ENCODE measurements around the gene NLGN4Y. TPM values are rescaled to one million over a fixed set of nuclear protein-coding genes. Genes with fewer than 3 reads are reported as not detected.

NLGN4Y gene
- total and polyA plus RNA-seq, 12 donors = 3.7 to 63.3 (median 9.1) TPM; not detected in 7

GRCh38 chrY:14528361-14528760 lies 4.0 kb downstream of the NLGN4Y start:
- Histone ChIP-seq H3K4me1 (replicated peaks in 1 of 2) (no peaks in the 10 kb centered on the region), H3K4me3 (no peak overlapping the region), H3K27ac (no peak overlapping the region), H3K36me3 (replicated peaks in 1 of 2) (no peaks in the 10 kb centered on the region), H3K27me3 (no peaks in the 10 kb centered on the region), H3K9me3 (replicated peaks in 1 of 3) (no peaks in the 10 kb centered on the region)
- no peak for TF ChIP-seq CTCF (IDR thresholded peaks at IDR 0.05)
- no peak for TF ChIP-seq POLR2A (IDR thresholded peaks at IDR 0.05)
- no peak for DNase-seq
- 83 to 86% methylated on average over 7 of the region's 7 CpGs; no CpG with 5 or more reads in 2 of the 4 donors for whole genome bisulfite sequencing, 4 donors
- intact Hi-C loops (cut with DNase I) = no loop called here

- no peak overlapping the region for H3K27ac ChIP-seq
- no peaks in the 10 kb centered on the region for H3K9me3 ChIP-seq (replicated peaks in 1 of 3)
- intact Hi-C loops (cut with DNase I) = no loop called here
- no peaks in the 10 kb centered on the region for H3K27me3 ChIP-seq
- no peak overlapping the region for H3K4me3 ChIP-seq
- no peak for DNase-seq
- TF ChIP-seq POLR2A (IDR thresholded peaks at IDR 0.05) (no peak), CTCF (IDR thresholded peaks at IDR 0.05) (no peak)
- no peaks in the 10 kb centered on the region for H3K36me3 ChIP-seq (replicated peaks in 1 of 2)
- no peaks in the 10 kb centered on the region for H3K4me1 ChIP-seq (replicated peaks in 1 of 2)
Observed at GRCh38 chrY:14536703-14537102, 12.4 kb downstream of the NLGN4Y start.

- 33 to 45% methylated on average over 5 of the region's 5 CpGs; no CpG with 5 or more reads in 2 of the 4 donors for WGBS, 4 donors
- H3K9me3 ChIP-seq (replicated peaks in 1 of 3) = no peaks in the 10 kb centered on the region
Observed at GRCh38 chrY:14543506-14543905, 19.2 kb downstream of the NLGN4Y start.

GRCh38 chrY:14581294-14581693 lies 57.0 kb downstream of the NLGN4Y start:
- Histone ChIP-seq H3K4me3 (no peak overlapping the region), H3K27me3 (no peaks in the 10 kb centered on the region), H3K4me1 (replicated peaks in 1 of 2) (no peaks in the 10 kb centered on the region), H3K36me3 (replicated peaks in 1 of 2) (no peaks in the 10 kb centered on the region), H3K9me3 (replicated peaks in 1 of 3) (no peaks in the 10 kb centered on the region), H3K27ac (no peak overlapping the region)
- 92 to 95% methylated on average over 3 of the region's 3 CpGs; no CpG with 5 or more reads in 2 of the 4 donors for WGBS, 4 donors
- no peak for DNase-seq
- TF ChIP-seq CTCF (IDR thresholded peaks at IDR 0.05) (no peak), POLR2A (IDR thresholded peaks at IDR 0.05) (no peak)
- intact Hi-C loops (cut with DNase I) = no loop called here

More at GRCh38 chrY:14543506-14543905, 19.2 kb downstream of the NLGN4Y start:
- Histone ChIP-seq H3K27me3 (no peaks in the 10 kb centered on the region), H3K27ac (no peak overlapping the region), H3K4me1 (replicated peaks in 1 of 2) (no peaks in the 10 kb centered on the region), H3K4me3 (no peak overlapping the region), H3K36me3 (replicated peaks in 1 of 2) (no peaks in the 10 kb centered on the region)
- DNase-seq = peak in 2 of 7 donors; percentile 73 to 77
- intact Hi-C loops (cut with DNase I) = no loop called here
- TF ChIP-seq POLR2A (IDR thresholded peaks at IDR 0.05) (no peak), CTCF (IDR thresholded peaks at IDR 0.05) (no peak)
